Activated naive CD4-positive, alpha-beta T cell (primary cell): ENCODE data around the gene MGLL.

Experiments
- DNase-seq, 4 experiments: peaks; one replicate each; lab custom pipeline; 2025; lab: John Stamatoyannopoulos, UW

MGLL gene

GRCh38 chr3:127722091-127722784 is 100.1 kb downstream of the MGLL start:
- no peak for DNase-seq

GRCh38 chr3:127720985-127721935 is 101.1 kb downstream of the MGLL start:
- DNase-seq, result no peak

- no peak for DNase-seq
Observed at GRCh38 chr3:127720161-127720823, 102.0 kb downstream of the MGLL start.

GRCh38 chr3:127719369-127719768 is 102.9 kb downstream of the MGLL start:
- DNase-seq, result no peak

GRCh38 chr3:127718916-127719290 is 103.4 kb downstream of the MGLL start:
- DNase-seq, result no peak

GRCh38 chr3:127718245-127718915 is 103.9 kb downstream of the MGLL start:
- no peak for DNase-seq

- no peak for DNase-seq
Observed at GRCh38 chr3:127717357-127718244, 104.7 kb downstream of the MGLL start.

- DNase-seq, result no peak
Observed at GRCh38 chr3:127716384-127716783, 105.9 kb downstream of the MGLL start.

- DNase-seq, result no peak
Observed at GRCh38 chr3:127715532-127715931, 106.8 kb downstream of the MGLL start.

- DNase-seq, result no peak
Observed at GRCh38 chr3:127714866-127715265, 107.4 kb downstream of the MGLL start.

- no peak for DNase-seq
Observed at GRCh38 chr3:127714125-127714571, 108.2 kb downstream of the MGLL start.

- DNase-seq, result no peak
Observed at GRCh38 chr3:127712881-127713771, 109.2 kb downstream of the MGLL start.

- DNase-seq, result no peak
Observed at GRCh38 chr3:127712461-127712860, 109.9 kb downstream of the MGLL start.

GRCh38 chr3:127711896-127712295 is 110.4 kb downstream of the MGLL start:
- no peak for DNase-seq

- DNase-seq, result no peak
Observed at GRCh38 chr3:127711021-127711695, 111.2 kb downstream of the MGLL start.

GRCh38 chr3:127710155-127710941 is 112.0 kb downstream of the MGLL start:
- DNase-seq, result no peak

GRCh38 chr3:127709320-127710060 is 112.8 kb downstream of the MGLL start:
- no peak for DNase-seq

- DNase-seq, result no peak
Observed at GRCh38 chr3:127708837-127709236, 113.5 kb downstream of the MGLL start.
